Measurements from ENCODE around the gene TMEM30A.

The TMEM30A gene

DNA sequence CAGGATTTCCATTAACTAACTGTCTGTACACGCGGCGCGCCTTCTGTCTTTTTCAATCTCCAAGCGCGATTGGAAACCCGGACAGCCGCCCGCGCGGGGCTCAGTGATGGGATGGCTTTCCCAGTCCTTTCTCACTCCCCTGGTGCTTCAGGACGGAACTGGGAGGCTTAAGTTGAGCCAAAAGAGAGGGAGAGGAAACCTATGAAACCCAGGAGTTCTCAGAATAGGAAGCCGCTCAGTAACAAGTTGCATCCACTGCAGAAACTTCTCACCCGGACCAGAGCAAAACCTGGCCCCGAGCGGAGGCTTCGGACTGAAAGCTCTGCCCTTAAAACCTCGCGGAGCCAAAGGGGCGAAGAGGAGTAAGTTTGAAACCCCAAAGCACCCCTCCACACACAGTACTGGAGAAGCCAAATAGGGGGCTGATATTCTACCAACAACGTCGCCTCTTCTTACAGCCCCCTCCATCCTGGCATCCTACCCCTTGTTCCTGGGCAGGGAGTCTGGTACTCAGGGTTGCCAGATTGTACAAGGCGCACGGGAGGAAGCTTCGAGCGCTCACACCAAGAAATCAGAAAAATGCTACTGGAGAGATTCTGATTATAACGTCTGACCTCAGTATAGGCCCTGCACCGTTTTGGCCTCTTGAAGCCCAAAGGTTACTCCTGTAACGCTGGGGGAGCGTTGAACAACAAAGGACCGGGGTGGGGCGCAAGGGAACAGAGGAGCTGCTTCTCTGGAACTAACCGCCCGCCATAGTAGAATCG is 77.8 kb downstream of the TMEM30A start:
- no peaks in the 10 kb centered on the region for H3K36me3 ChIP-seq (ENCODE audit: control insufficient read depth in 2 of 2, insufficient read depth in 1 of 2, low read length in 2 of 2)
- peaks cover 9% of the 10 kb centered on the region for H3K4me1 ChIP-seq (ENCODE audit: control insufficient read depth, insufficient read depth, low read length)
- POLR2A ChIA-PET = interaction anchor here (1.1 to 2.6 kb wide), 5 partner anchors 10 to 1685 kb away, joined by 3 to 12 read pairs (median 4); partner anchors contain the start of gene COX7A2
- H3K27ac ChIP-seq (ENCODE audit: extremely low read depth, low read depth, low read length) = no peak overlapping the region
- TF ChIP-seq, protein P1, sequence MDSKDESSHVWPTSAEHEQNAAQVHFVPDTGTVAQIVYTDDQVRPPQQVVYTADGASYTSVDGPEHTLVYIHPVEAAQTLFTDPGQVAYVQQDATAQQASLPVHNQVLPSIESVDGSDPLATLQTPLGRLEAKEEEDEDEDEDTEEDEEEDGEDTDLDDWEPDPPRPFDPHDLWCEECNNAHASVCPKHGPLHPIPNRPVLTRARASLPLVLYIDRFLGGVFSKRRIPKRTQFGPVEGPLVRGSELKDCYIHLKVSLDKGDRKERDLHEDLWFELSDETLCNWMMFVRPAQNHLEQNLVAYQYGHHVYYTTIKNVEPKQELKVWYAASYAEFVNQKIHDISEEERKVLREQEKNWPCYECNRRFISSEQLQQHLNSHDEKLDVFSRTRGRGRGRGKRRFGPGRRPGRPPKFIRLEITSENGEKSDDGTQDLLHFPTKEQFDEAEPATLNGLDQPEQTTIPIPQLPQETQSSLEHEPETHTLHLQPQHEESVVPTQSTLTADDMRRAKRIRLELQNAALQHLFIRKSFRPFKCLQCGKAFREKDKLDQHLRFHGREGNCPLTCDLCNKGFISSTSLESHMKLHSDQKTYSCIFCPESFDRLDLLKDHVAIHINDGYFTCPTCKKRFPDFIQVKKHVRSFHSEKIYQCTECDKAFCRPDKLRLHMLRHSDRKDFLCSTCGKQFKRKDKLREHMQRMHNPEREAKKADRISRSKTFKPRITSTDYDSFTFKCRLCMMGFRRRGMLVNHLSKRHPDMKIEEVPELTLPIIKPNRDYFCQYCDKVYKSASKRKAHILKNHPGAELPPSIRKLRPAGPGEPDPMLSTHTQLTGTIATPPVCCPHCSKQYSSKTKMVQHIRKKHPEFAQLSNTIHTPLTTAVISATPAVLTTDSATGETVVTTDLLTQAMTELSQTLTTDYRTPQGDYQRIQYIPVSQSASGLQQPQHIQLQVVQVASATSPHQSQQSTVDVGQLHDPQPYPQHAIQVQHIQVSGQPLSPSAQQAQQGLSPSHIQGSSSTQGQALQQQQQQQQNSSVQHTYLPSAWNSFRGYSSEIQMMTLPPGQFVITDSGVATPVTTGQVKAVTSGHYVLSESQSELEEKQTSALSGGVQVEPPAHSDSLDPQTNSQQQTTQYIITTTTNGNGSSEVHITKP (tag by site-specific recombination; IDR thresholded peaks at IDR 0.05) = no peak
- TF ChIP-seq ZNF366 (tag by site-specific recombination; conservative IDR thresholded peaks at IDR 0.05) (no peak), ZNF311 (tag by site-specific recombination; IDR thresholded peaks at IDR 0.05; ENCODE audit: borderline replicate concordance) (no peak), ZNF138 (tag by site-specific recombination; IDR thresholded peaks at IDR 0.05; ENCODE audit: borderline replicate concordance) (no peak)
- TF ChIP-seq, protein P2, sequence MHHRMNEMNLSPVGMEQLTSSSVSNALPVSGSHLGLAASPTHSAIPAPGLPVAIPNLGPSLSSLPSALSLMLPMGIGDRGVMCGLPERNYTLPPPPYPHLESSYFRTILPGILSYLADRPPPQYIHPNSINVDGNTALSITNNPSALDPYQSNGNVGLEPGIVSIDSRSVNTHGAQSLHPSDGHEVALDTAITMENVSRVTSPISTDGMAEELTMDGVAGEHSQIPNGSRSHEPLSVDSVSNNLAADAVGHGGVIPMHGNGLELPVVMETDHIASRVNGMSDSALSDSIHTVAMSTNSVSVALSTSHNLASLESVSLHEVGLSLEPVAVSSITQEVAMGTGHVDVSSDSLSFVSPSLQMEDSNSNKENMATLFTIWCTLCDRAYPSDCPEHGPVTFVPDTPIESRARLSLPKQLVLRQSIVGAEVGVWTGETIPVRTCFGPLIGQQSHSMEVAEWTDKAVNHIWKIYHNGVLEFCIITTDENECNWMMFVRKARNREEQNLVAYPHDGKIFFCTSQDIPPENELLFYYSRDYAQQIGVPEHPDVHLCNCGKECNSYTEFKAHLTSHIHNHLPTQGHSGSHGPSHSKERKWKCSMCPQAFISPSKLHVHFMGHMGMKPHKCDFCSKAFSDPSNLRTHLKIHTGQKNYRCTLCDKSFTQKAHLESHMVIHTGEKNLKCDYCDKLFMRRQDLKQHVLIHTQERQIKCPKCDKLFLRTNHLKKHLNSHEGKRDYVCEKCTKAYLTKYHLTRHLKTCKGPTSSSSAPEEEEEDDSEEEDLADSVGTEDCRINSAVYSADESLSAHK (tag by site-specific recombination; IDR thresholded peaks at IDR 0.05) = peak; percentile 80; the same call in 1 of the 2 replicates
- TF ChIP-seq, protein P3, sequence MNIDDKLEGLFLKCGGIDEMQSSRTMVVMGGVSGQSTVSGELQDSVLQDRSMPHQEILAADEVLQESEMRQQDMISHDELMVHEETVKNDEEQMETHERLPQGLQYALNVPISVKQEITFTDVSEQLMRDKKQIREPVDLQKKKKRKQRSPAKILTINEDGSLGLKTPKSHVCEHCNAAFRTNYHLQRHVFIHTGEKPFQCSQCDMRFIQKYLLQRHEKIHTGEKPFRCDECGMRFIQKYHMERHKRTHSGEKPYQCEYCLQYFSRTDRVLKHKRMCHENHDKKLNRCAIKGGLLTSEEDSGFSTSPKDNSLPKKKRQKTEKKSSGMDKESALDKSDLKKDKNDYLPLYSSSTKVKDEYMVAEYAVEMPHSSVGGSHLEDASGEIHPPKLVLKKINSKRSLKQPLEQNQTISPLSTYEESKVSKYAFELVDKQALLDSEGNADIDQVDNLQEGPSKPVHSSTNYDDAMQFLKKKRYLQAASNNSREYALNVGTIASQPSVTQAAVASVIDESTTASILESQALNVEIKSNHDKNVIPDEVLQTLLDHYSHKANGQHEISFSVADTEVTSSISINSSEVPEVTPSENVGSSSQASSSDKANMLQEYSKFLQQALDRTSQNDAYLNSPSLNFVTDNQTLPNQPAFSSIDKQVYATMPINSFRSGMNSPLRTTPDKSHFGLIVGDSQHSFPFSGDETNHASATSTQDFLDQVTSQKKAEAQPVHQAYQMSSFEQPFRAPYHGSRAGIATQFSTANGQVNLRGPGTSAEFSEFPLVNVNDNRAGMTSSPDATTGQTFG (tag by site-specific recombination; IDR thresholded peaks at IDR 0.05; ENCODE audit: borderline replicate concordance) = no peak
- no peaks in the 10 kb centered on the region for H3K9me3 ChIP-seq (ENCODE audit: control insufficient read depth, insufficient read depth, low read depth, low read length)
- H3K4me3 ChIP-seq (ENCODE audit: low read depth, low read length) = peak overlapping the region; percentile 71
- CTCF ChIA-PET = interaction anchor here (0.6 to 5.4 kb wide), 13 partner anchors 9 to 1351 kb away, joined by 3 to 87 read pairs (median 4); partner anchors contain the start of gene FILIP1

DNA sequence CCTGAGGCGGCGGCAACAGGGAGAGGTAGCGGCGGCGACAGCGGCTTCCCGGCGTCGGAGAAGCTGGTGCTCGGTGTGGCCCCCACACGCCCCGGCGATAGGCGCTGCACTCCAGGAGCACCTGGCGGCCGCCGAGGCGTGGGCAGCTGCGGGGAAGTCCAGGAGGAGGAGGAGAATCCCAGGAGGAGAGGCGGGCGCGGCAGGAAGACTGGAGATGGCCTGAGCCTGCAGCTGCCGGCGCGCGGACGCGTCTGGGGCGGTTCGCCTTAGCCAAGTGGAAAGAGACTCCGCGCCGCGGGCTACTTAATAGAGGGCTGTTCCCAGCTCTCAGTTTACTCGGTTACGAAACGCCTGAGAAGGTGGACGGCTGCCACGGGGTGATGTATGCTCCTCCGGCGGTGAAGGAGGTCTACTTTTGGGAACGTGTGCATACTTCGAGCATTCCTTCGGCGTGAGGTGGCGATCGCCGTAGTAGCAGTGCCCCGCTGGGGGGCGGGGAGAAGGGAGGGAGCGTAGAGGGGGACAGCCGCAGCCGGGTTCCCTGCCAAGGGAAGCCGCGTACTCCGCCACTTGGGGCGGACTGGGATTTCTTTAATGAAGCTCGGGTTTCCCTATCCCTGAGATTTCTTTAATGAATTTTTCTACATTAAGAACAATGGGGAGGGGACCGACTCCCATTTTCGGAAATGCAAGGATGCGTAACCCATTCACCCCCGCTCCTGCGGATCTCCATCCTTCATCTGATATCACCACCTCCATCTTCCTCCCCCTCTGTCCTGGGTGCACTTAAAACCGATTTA is 78.6 kb downstream of the TMEM30A start, which contains the start of gene COL12A1:
COL12A1 (minus strand) TSS at position 278 of the 800 bp plus-strand sequence. CDS start 3,261 bp downstream, outside the sequence.
- Histone ChIP-seq H3K9me3 (ENCODE audit: control insufficient read depth, insufficient read depth, low read depth, low read length) (no peaks in the 10 kb centered on the region), H3K4me1 (ENCODE audit: control insufficient read depth, insufficient read depth, low read length) (peaks cover 7% of the 10 kb centered on the region), H3K36me3 (ENCODE audit: control insufficient read depth in 2 of 2, insufficient read depth in 1 of 2, low read length in 2 of 2) (no peaks in the 10 kb centered on the region), H3K4me3 (ENCODE audit: low read depth, low read length) (peak within 1 kb of the TSS; percentile 71), H3K27ac (ENCODE audit: extremely low read depth, low read depth, low read length) (no peak within 1 kb of the TSS; the same call in 1 of the 2 replicates)
- POLR2A ChIA-PET = interaction anchor here (1.1 to 2.6 kb wide), 6 partner anchors 11 to 1684 kb away, joined by 3 to 12 read pairs (median 4); partner anchors contain the start of gene COX7A2
- CTCF ChIA-PET = interaction anchor here (0.7 to 2.6 kb wide), 22 partner anchors 14 to 1473 kb away, joined by 3 to 14 read pairs (median 3); partner anchors contain the start of gene FILIP1
- TF ChIP-seq GLI4 (tag by site-specific recombination; IDR thresholded peaks at IDR 0.05) (0 out of 2 replicates have a peak, but pooled peaks have one; percentile 55), ZNF146 (tag by site-specific recombination; IDR thresholded peaks at IDR 0.05) (peak; percentile 28; the same call in 1 of the 2 replicates), ZNF701 (tag by site-specific recombination; IDR thresholded peaks at IDR 0.05) (no peak), OSR2 (tag by site-specific recombination; IDR thresholded peaks at IDR 0.05) (0 out of 2 replicates have a peak, but pooled peaks have one; percentile 29), ZNF324 (tag by site-specific recombination; IDR thresholded peaks at IDR 0.05) (peak; percentile 75), SP3 (tag by site-specific recombination; IDR thresholded peaks at IDR 0.05) (peak; percentile 79), ZNF521 (tag by site-specific recombination; IDR thresholded peaks at IDR 0.05) (no peak), ZNF561 (tag by site-specific recombination; IDR thresholded peaks at IDR 0.05; ENCODE audit: borderline replicate concordance) (0 out of 2 replicates have a peak, but pooled peaks have one; percentile 38), ZNF433 (tag by site-specific recombination; IDR thresholded peaks at IDR 0.05; ENCODE audit: low read depth) (no peak), GLIS1 (tag by site-specific recombination; IDR thresholded peaks at IDR 0.05) (peak; percentile 94), KLF1 (tag by site-specific recombination; IDR thresholded peaks at IDR 0.05) (0 out of 2 replicates have a peak, but pooled peaks have one; percentile 30), HOXA7 (CRISPR knock-in tag; IDR thresholded peaks at IDR 0.05; ENCODE audit: borderline replicate concordance) (no peak)
- TF ChIP-seq, protein P4, sequence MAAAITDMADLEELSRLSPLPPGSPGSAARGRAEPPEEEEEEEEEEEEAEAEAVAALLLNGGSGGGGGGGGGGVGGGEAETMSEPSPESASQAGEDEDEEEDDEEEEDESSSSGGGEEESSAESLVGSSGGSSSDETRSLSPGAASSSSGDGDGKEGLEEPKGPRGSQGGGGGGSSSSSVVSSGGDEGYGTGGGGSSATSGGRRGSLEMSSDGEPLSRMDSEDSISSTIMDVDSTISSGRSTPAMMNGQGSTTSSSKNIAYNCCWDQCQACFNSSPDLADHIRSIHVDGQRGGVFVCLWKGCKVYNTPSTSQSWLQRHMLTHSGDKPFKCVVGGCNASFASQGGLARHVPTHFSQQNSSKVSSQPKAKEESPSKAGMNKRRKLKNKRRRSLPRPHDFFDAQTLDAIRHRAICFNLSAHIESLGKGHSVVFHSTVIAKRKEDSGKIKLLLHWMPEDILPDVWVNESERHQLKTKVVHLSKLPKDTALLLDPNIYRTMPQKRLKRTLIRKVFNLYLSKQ (tag by site-specific recombination; IDR thresholded peaks at IDR 0.05; ENCODE audit: borderline replicate concordance) = no peak
- TF ChIP-seq, protein P5, sequence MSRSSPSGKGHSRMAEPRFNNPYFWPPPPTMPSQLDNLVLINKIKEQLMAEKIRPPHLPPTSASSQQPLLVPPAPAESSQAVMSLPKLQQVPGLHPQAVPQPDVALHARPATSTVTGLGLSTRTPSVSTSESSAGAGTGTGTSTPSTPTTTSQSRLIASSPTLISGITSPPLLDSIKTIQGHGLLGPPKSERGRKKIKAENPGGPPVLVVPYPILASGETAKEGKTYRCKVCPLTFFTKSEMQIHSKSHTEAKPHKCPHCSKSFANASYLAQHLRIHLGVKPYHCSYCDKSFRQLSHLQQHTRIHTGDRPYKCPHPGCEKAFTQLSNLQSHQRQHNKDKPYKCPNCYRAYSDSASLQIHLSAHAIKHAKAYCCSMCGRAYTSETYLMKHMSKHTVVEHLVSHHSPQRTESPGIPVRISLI (tag by site-specific recombination; IDR thresholded peaks at IDR 0.05) = no peak

All from HEK293 (cell line).